Aortic smooth muscle cell (primary cell): ENCODE results near the gene FMNL2. TPM values are rescaled to one million over a fixed set of nuclear protein-coding genes. Genes with fewer than 3 reads are reported as not detected.

Experiments used
- total RNA-seq: library from RNA; depleted of rRNA; stranded (reverse); fragments of >200 nt; gene quantifications from 2 replicates; pipeline ENCODE4 v1.2.3, GENCODE V29; 2014

FMNL2 gene
- total RNA-seq: 8.7 and 11.7 TPM in 2 replicates

GRCh38 chr2:152335016-152335725 is at the start of gene FMNL2:
FMNL2 (plus strand) TSS chr2:152335174.

Other genes with a start within 250 kb of the FMNL2 start
- 0.79 and 1.3 TPM in 2 replicates for gene CACNB4, start 236.1 kb upstream of the FMNL2 start, total RNA-seq
- 40.3 and 48.8 TPM in 2 replicates for gene STAM2, start 159.4 kb upstream of the FMNL2 start, total RNA-seq